Activated CD4-positive, alpha-beta T cell treated with anti-CD3 and anti-CD28 coated beads, Interleukin-2, amount 50 U/mL, for 4 hours (primary cell): ENCODE results near the gene RSPRY1.
A peak's percentile ranks its signal among the peaks of the same experiment; 100 is the strongest.
"Not testable (repeated sequence)": the region's sequence is repeated elsewhere in the genome, so short reads cannot be mapped to it uniquely, and the experiment has no call there.

Experiments
- DNase-seq, 2 experiments: peaks; one replicate each; pipeline ENCODE4 v3.0.0-alpha.2; 2020

Gene RSPRY1

DNA sequence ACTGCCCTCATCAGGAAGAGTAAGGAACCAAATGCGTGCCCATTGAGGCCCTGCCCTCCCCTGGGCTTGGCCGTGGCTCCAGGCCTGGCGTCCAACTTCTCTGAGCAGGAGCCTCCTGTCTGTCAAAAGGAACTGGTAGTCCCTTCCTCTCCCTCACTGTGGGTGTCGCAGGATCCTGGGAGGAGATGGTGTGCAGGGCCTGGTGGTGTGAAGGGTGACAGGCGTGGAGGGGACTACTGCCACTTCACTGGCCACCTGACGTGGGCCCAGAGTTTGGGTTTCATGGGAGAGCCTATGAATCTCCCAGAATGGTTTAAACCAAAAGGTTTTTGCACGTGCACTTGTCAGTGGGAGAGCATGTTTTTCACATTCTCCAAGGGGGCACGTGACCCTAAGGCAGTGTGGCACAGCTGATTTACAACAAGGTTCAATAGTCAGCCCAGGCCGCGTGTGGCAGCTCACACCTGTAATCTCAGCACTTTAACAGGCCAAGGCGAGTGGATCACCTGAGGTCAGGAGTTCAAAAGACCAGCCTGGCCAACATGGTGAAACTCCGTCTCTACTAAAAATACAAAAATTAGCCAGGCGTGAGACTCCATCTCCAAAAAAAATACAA lies 71.4 kb downstream of the RSPRY1 start:
- no peak for DNase-seq

DNA sequence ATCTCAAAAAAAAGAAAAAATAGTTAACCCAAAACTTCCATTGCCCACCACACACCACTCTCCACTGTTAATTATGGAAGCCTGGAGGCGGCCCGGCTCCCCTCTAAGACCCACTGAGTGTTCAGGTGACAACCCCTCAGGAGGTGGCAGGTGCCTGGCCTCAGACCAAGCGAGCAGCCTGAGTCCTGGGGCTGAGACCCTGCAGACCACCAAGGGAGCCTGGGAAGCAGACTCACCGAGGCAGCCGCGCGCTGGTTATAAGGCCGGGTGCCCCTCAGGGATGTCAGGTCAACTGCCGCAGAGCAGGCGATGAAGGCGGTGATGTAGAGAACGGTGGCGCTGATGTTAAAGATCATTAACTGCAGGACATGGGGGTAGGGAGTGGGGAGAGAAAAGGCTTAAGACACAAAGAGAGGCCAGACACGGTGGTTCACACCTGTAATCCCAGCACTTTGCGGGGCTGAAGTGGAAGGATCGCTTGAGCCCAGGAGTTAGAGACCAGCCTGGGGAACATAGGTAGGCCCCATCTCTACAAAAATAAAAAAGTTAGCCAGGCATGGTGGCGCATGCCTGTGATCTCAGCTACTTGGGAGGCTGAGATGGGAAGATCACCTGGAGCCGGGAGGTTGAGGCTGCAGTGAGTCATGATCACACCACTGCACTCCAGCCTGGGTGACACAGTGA lies 72.2 kb downstream of the RSPRY1 start:
- DNase-seq = no peak

DNA sequence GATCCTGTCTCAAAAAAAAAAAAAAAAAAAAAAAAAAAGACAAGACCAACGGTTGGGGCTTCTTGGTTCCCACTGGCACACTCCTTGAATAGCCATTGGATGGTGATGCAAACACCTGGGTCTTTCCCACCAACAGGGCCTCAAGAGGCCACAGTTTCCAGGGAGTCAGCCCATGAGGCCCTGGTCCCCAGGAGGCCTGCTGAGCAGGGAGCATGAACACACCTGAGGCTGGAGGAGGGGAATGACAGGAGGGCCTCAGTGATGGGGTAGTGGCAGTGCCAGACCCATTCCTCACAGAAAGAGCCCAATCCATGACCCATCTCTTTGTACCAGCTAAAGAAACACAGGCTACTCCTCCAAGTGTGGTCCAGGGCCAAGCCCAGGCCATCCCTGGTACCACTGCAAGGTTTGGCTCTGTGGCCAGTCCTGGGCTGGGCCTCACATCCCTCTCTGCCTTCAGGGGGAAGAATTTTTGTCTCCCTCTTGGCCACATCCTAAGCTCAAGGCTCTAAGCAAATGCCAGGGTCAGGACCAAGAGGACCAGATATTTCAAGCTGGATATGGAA lies 72.9 kb downstream of the RSPRY1 start:
- no peak for DNase-seq

DNA sequence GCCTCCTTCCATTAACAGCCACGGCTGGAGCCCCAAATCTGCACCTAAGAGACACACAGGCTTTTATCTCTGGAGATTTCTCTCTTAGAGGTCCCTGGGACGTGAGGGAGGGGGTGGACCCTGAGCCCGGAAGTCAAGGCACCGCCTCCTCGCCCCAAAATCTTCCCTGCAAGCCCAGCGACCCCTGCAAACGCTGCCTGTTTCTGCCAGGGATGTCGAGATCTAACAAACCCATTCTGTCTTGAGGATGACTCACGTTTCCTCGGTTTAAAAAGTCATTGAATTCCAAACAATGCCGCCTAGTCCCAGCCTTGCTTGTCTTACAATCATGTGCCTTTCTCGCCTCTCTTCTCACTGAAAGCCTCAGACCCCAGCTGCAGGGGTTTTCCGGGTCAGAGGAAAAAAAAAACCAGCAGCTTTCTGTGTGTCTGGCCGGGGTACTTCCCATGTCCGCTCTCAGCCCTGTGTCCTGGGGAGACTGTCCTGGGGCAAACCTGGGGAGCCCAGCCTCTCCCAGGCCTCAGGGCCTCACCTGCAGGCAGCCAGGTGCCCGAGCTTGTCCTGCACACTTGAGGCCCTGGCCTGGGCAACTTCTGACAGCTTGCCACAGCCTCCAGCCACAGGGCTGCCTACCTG lies 74.3 kb downstream of the RSPRY1 start:
- no peak for DNase-seq

DNA sequence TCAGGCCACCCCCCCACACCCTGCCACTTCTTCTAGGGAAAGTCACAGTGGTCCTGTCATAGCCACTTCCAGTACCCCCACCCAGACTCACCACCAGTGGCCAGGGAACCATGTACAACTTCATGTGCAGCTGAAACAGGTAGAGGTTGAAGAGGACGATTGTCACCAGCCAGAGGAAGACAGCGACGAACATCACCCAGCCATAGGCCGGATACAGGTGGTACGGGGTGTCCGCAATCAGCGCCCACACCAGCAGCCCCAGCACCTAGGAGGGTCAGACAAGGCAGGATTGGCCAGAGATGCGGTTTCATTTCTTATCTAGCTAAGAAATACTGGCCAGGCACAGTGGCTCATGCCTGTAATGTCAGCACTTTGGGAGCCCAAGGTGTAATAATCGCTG lies 75.7 kb downstream of the RSPRY1 start:
- DNase-seq = no peak

DNA sequence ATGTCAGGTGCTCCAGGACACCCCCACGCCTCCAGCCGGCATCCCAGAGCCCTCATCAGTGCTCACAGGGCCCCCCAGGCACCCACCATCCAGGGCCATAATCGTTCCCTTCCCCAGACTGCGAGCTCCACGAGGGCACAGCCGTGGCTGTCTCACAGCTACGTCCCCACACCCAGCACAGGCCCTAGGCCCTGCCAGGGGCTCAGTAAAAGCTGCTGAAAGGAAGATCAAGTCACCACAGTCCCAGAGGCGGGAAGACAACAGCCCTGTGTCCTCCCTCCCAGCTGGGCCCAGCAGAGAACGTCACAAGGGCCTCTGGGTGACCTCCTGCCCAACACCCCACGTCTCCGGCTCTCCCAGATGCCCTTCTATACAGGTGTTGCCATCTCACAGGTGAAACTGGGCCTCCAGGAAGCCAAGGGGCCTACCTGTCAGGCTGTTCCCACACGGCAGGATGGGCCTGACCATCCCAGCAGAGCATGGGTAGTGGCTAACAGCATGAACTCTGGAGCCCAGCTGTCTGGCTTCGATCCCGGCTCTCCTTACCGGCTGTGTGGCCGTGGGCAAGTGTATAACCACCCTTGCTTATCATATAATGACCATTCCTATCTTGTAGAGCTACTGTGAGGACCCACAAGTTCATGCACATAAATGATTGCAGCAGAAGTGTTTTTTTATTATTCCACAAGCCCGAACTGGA lies 76.9 kb downstream of the RSPRY1 start:
- no peak for DNase-seq

DNA sequence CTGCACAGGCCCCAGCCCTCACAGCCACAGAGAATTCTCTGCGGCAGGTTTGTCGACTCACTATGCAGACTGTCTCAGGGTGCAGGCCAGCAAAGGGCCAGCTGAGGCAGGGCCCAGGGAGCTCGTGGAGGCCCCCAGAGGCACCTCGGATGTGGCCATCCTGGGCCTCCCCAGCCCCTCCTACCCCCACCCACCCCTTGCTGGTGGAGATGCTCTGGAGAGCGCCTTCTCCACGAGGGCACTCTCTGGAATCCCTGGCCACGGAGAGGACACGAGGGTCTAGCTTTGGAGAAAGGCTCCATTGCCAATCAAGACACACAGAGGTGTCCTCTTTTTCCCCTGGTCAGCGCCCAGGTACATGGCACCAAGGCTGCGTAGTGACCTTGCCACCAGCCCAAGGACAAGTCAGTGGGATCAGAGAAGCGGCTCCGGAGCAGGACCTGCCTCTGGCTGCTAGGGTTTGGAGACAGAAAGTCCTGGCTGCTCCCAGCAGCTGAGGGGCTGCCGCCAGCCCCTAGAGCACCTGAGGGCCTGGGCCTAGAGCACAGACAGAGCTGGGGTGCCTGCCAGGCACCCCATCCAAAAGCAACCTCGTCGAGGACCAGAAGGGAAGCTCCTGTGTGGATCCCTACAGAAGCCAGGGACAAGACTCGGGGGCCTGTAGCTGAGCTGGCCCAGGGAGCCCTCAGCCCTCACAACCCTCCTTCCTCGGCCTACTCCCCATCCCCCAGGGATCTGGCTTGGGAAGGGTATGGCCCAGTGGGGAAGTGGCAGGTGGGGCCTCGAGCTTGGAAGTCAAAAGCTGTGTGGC lies 77.6 kb downstream of the RSPRY1 start:
- no peak for DNase-seq

DNA sequence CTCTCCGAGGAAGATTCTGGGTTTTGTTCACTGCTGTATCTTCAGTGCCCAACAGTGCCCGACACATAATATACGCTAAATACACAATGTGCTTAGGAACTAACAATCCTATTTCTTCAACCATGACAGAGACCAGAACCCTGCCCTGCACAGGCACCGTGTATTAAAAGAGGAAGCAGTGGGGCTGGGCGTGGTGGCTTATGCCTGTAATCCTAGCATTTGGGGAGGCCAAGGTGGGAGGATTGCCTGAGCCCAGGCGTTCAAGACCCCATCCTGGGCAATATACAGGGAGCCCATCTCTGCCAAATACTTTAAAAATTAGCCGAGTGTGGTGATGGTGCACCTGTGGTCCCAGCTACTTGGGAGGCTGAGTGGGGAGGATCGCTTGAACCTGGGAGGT lies 78.3 kb downstream of the RSPRY1 start:
- no peak for DNase-seq

DNA sequence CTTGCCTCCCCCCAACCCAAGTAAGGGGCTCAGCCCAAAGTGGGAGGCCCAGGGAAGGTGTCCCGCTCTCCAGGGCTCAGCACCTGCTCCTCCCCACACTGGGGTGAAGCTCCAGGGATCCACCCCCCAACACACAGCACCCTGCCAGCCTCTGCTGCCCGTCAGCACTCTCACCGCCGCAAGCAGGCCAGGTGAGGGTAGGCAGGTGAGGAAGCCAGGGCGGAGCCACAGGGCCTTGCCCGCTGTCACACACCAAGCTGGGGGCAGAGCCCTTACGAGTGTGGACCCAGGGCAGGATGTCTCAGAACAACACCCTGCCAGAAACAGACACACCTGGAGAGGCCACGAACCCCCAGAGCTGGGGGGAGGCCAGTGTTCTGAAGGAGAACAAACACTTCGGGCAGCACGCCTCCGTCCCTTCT lies 78.8 kb downstream of the RSPRY1 start:
- no peak for DNase-seq

DNA sequence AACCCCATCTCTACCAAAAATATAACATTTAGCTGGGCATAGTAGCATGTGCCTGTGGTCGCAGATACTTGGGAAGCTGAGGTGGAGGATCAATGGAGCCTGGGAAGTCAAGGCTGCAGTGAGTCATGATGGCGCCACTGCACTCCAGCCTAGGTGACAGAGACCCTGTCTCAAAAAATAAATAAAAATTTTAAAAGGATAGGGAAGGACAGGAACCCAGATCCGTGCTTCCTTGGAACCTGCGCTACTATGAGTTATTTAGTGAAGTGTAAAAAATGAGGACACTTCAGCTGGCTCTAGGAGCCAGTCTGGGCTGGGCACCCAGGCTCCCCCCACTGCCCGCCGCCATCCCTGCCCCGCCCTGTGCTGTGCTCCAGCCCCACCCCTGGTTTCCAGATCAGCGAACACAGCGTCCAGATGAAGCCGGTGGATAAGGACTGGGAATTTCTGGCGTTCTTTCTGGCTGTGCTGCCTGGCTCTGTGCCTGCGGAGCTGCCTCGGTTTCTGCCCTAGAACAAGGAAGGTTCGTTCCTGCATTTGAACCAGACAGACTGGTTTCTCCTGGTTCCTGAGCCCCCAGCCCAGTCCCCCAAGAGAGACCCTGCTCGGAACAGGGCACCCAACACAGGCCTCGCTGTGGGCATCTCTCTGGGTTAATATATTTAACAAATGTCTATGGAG lies 79.9 kb downstream of the RSPRY1 start:
- DNase-seq = no peak

DNA sequence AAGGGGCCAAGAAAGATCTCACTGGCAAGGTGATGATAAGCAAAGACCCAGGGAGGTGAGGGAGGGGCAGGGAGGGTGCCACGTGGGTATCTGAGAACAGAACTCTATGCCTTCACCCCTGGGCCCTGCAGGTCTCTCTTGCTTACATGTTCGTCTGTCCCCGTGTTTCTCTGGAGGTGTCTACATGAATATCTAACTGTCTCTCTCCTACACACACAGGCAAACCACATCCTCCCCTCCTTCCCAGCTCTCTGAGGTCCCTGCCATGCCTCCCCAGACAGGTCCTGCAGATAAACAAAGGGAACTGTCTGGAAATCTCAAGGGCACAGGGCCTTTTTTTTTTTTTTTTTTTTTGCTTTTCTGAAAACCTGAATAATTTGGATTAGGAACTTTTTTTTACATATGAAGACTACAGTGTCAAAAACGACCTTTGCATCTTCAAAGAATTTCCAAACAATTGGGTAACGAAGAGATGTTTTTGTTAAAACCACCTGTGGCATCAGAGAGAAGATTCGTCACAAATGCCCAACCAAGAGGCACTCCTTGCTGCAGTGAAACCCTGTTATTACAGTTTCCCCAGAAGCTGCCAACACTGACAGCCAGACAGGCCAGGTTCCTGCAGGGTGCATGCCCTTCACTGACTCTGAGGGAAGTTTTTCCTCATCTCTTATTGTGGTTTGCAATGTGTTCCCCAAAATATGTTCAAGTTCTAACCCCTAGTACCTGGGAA lies 80.6 kb downstream of the RSPRY1 start:
- DNase-seq = peak; percentile 22 to 33

DNA sequence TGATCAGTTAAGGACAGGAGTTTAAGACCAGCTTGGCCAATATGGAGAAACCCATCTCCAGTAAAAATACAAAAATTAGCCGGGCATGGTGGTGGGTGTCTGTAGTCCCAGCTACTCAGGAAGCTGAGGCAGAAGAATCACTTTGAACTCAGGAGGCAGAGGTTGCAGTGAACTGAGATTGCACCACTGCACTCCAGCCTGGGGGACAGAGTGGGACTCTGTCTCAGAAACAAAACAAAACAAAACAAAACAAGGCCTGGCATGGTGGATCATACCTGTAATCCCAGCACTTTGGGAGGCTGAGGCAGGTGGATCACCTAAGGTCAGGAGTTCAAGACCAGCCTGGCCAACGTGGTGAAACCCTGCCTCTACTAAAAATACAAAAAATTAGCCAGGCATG lies 81.2 kb downstream of the RSPRY1 start:
- DNase-seq = not testable (repeated sequence)

DNA sequence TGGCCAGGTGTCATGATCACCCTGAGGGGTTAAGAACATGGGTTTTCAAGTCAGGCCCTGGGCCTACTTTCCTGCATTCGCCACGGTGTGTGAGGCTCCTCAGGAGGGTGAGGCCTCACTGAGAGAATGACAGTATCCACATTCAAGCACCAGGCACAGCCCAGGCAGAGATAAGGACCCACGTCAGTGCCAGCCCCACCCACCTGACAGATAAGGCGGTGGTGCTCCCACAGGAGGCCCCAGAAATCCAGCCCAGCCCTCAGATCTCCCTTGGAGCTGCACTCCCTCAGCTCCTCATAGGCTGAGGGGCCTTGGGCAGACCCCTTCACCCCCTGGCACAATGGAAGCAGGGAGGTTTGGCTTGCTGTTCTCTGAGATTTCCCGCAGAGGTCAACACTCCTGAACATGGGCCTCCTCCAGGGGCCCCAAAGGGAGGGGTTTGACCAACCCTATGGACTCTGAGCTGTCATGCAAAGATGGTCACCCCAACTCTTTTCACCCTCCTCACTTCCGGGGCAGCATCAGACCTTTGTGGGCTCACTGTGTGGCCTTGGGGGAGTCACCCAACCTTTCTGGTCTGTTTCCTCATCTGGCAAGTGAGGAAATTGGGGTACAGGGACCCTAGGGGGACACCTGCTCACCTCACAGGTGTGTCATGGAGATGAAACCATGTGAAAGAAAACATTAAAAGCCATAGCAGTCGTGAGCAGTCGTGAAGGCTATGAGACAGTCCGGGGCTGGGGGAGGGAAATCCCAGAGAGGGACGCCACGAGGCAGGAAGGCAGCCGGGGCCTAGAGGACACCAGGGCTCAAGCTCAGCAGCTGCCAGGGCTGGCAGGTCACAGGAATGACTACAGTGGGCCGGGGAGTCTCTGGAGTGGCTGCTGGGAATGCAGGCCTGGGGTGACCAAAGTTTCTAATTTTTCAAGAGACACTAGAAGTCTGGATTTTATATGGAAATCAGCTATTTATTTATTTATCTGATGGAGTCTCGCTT lies 83.0 kb downstream of the RSPRY1 start:
- no peak for DNase-seq

DNA sequence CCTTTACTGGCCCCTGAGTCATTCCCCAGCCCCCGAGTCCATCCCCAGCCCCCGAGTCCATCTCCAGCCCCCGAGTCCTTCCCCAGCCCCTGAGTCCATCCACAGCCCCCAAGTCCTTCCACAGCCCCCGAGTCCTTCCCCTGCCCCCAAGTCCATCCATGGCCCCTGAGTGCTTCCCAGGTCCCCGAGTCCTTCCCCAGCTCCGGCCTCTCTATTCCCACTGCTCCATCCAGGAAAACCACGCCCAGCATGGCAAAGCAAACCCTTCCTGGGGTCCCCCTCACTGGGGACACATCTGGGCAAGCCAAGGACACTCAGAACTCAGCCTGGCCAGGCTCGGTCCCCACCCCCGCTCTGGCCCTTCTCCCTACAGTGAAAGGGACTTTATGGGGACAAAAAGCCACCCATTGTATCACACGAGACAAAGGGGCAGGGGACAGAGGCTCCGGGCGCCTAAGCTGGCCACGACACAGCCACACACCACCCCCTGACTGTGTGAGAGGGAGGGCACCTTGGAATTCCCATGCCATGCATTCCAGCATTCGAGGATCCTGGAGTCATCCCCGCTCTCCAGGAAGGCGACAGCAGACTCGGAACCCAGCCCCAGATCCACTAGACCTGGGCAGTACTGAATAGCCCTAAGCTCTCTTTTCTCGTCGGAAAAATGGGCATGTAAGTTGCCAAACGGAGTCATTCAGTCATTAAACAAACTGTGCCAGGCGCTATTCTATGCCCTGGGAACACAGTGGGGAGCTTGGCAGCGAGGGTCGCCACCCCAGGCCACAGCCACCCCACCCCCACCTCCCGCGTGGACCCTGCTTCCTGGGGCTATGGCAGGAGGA lies 84.3 kb downstream of the RSPRY1 start:
- DNase-seq = no peak

DNA sequence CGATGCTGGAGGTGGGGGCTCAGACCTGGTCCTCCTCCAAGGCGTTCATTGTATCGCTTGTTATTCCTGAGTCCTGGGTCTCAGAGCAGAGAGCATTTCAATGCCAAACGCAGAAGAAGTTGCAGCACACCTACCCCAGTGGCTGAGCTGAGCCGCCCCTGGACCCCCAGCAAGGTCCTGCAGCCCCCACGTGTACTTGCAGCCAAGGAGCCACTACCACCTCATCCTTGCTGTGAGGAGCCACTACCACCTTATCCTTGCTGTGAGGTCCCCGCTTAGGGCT lies 84.9 kb downstream of the RSPRY1 start:
- no peak for DNase-seq

DNA sequence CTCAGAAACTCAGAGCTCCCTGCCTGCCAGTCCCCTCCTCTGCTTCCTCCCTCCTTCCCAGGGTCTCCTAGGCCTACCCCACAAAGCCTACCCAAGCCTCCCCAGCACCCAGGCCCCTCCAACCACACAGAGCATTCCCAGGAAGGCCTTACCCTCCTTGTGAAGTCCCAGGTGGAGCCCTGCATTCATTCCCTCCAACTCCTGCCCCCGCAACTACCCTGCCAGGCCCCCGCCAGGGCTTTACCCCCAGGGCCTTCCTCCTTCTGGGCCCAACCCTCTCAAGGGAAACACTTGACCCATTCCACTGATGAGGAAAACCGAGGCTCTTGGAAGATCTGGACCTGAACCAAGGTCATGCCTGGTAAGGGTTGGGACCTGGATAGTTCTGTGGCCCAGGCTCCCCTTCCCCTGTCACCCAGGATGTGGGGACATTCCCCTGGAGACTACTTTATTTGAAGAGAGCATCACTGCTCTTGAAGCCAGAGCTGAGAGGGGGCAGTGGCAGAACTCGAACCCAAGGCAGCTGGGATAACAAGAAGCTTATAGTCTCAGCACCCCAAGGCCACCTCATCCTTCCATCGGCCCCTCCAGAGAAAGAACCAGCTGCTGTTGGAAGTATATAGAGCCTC lies 85.9 kb downstream of the RSPRY1 start:
- no peak for DNase-seq

DNA sequence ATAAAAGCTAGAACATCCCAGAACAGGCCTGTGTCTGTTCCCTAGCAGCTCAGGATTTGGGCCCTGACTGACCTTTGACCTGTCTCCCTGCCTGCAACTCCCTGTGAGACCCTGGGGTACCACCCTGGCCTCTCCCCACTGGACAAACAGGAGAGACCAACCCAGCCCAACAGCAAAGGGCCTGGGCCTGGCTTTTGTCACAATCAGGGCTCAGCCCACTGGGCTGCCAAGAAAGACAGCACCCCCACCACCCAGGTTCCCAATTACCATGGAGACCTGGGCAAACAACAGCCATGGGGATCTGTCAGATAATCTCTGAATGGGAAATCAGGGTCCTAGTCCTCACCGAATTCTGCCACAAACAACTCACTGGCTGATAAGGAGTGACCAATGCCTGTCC lies 87.2 kb downstream of the RSPRY1 start:
- DNase-seq = no peak

DNA sequence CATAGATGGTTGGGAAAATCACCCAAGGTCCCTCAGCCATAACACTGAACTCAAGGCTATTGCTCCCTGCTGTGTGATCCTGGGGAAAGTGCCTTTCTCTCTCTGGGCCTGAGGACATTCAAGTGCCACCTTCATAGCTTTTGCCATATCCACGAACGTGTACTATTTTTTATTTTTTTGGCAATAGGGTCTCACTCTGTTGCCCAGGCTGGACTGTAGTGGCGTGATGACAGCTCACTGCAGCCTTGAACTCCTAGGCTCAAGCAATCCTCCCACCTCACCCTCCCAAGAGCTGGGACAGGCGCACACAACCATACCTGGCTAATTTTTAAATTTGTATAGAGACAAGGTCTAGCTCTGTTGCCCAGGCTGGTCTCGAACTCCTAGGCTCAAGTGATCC lies 87.7 kb downstream of the RSPRY1 start:
- no peak for DNase-seq

DNA sequence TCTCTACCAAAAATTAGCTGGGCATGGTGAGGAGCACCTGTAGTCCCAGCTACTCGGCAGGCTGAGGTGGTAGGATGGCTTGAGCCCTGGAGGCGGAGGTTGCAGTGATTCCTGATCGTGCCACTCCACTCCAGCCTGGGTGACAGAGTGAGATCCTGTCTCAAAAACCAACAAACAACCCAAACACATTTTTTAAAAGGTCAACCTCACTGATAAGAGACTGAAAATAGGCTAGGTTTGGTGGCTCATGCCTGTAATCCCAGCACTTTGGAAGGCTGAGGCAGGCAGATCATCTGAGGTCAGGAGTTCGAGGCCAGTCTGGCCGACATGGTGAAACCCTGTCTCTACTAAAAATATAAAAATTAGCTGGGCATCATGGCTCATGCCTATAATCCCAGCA lies 89.8 kb downstream of the RSPRY1 start:
- not testable (repeated sequence) for DNase-seq
